GM23338 (cell line): Measurements from ENCODE around the gene PCTP. TPM values are rescaled to one million over a fixed set of nuclear protein-coding genes. Genes with fewer than 3 reads are reported as not detected.

Source experiments
- ATAC-seq: fragments of 200-7000 bp; cut with Tn5 transposase; 3 replicates; pipeline ENCODE4 v1.9.1; 2020
- DNase-seq: peaks from one replicate; pipeline ENCODE4 v3.0.0-alpha.2; 2015; ENCODE audit warnings: low spot score
- H2AFZ ChIP-seq: fragments of 200-600 bp; sonication (generic); 2 replicates; pipeline ENCODE4 v1.8.0; 2016; ENCODE audit warnings: antibody characterized with exemption, mild to moderate bottlenecking, moderate library complexity
- H3F3A ChIP-seq: fragments of 200-600 bp; sonication (generic); replicated peaks from 2 replicates; pipeline ENCODE4 v1.8.0; 2017; ENCODE audit warnings: antibody characterized with exemption, mixed run types, low read depth
- H3K27ac ChIP-seq: fragments of 200-600 bp; sonication (generic); 2 replicates; pipeline ENCODE4 v1.6.1; 2016; ENCODE audit warnings: low read depth
- H3K27me3 ChIP-seq: fragments of 200-600 bp; sonication (generic); 2 replicates; pipeline ENCODE4 v1.8.0; 2016; ENCODE audit warnings: mild to moderate bottlenecking, mixed run types, moderate library complexity; ENCODE audit not compliant: insufficient read depth
- H3K36me3 ChIP-seq: fragments of 200-600 bp; sonication (generic); 2 replicates; pipeline ENCODE4 v1.8.0; 2016; ENCODE audit warnings: mild to moderate bottlenecking; ENCODE audit not compliant: insufficient read depth
- H3K4me1 ChIP-seq: fragments of 200-600 bp; sonication (generic); 2 replicates; pipeline ENCODE4 v1.8.0; 2016; ENCODE audit warnings: mild to moderate bottlenecking, moderate library complexity; ENCODE audit not compliant: insufficient read depth
- H3K4me2 ChIP-seq: fragments of 200-600 bp; sonication (generic); 2 replicates; pipeline ENCODE4 v1.7.1; 2017; ENCODE audit warnings: mixed run types
- H3K4me3 ChIP-seq: fragments of 200-600 bp; sonication (generic); 2 replicates; pipeline ENCODE4 v1.6.1; 2016; ENCODE audit warnings: mixed run types
- H3K79me2 ChIP-seq: fragments of 200-600 bp; sonication (generic); replicated peaks from 2 replicates; pipeline ENCODE4 v1.8.0; 2017; ENCODE audit warnings: mild to moderate bottlenecking; ENCODE audit not compliant: insufficient read depth
- H3K9me2 ChIP-seq: fragments of 200-600 bp; sonication (generic); 2 replicates; pipeline ENCODE4 v1.8.0; 2017; ENCODE audit not compliant: insufficient read depth
- H4K20me1 ChIP-seq: fragments of 200-600 bp; sonication (generic); replicated peaks from 2 replicates; pipeline ENCODE4 v1.8.0; 2017; ENCODE audit warnings: mild to moderate bottlenecking; ENCODE audit not compliant: insufficient read depth
- H3K27ac Mint-ChIP-seq: 2 replicates; pipeline ENCODE4 v1.8.0; 2020; ENCODE audit warnings: inconsistent platforms, mild to moderate bottlenecking, moderate library complexity, mixed read lengths
- H3K27me3 Mint-ChIP-seq: 3 replicates; pipeline ENCODE4 v1.8.0; 2022; ENCODE audit warnings: low read depth, mild to moderate bottlenecking, moderate library complexity, mixed read lengths, inconsistent platforms; ENCODE audit not compliant: insufficient read depth, poor library complexity
- H3K36me3 Mint-ChIP-seq: 3 replicates; pipeline ENCODE4 v1.8.0; 2021; ENCODE audit warnings: low read depth, mild to moderate bottlenecking, inconsistent platforms, moderate library complexity, mixed read lengths
- H3K4me1 Mint-ChIP-seq: 3 replicates; pipeline ENCODE4 v1.8.0; 2020; ENCODE audit warnings: mild to moderate bottlenecking, inconsistent platforms, mixed read lengths
- H3K4me3 Mint-ChIP-seq: 3 replicates; pipeline ENCODE4 v1.8.0; 2021; ENCODE audit warnings: moderate library complexity, mild to moderate bottlenecking, inconsistent platforms, mixed read lengths
- H3K9me3 Mint-ChIP-seq: 3 replicates; pipeline ENCODE4 v1.8.0; 2020; ENCODE audit warnings: moderate library complexity, mild to moderate bottlenecking, inconsistent platforms, mixed read lengths
- CREB1 ChIP-seq: fragments of 250-450 bp; sonication (Bioruptor Pico); IDR thresholded peaks from 2 replicates; pipeline ENCODE4 v1.5.0; 2020; ENCODE audit warnings: low read depth, mild to moderate bottlenecking, moderate library complexity
- ETS1 ChIP-seq: IDR thresholded peaks from 2 replicates; pipeline ENCODE4 v1.6.1; 2016; ENCODE audit warnings: antibody characterized with exemption
- EZH2 ChIP-seq: fragments of 200-600 bp; sonication (generic); IDR thresholded peaks from one replicate; pipeline ENCODE4 v1.8.0; 2017; ENCODE audit warnings: antibody characterized with exemption, mild to moderate bottlenecking, low read depth; ENCODE audit not compliant: unreplicated experiment
- EZH2phosphoT487 ChIP-seq: fragments of 200-600 bp; sonication (generic); IDR thresholded peaks from one replicate; pipeline ENCODE4 v1.8.1; 2018; ENCODE audit warnings: antibody characterized with exemption; ENCODE audit not compliant: unreplicated experiment
- JUNB ChIP-seq: IDR thresholded peaks from one replicate; pipeline ENCODE4 v1.6.1; 2016; ENCODE audit warnings: antibody characterized with exemption; ENCODE audit not compliant: unreplicated experiment
- NANOG ChIP-seq: IDR thresholded peaks from 2 replicates; pipeline ENCODE4 v1.6.1; 2016; ENCODE audit warnings: antibody characterized with exemption, borderline replicate concordance
- POLR2AphosphoS5 ChIP-seq: IDR thresholded peaks from 2 replicates; pipeline ENCODE4 v1.6.1; 2016; ENCODE audit warnings: antibody characterized with exemption, low read depth
- REST ChIP-seq: IDR thresholded peaks from one replicate; pipeline ENCODE4 v1.6.1; 2018; ENCODE audit warnings: antibody characterized with exemption; ENCODE audit not compliant: unreplicated experiment
- STAT1 ChIP-seq: IDR thresholded peaks from one replicate; pipeline ENCODE4 v1.6.1; 2016; ENCODE audit warnings: antibody characterized with exemption; ENCODE audit not compliant: unreplicated experiment
- ZNF114 ChIP-seq: fragments of 250-450 bp; sonication (Bioruptor Pico); IDR thresholded peaks from 2 replicates; pipeline ENCODE4 v1.5.0; 2020; ENCODE audit warnings: mild to moderate bottlenecking, moderate library complexity
- ZNF331 ChIP-seq: fragments of 250-450 bp; sonication (Bioruptor Pico); IDR thresholded peaks from 2 replicates; pipeline ENCODE4 v1.5.0; 2020; ENCODE audit warnings: low read depth, mild to moderate bottlenecking, moderate library complexity
- ZNF462 ChIP-seq: fragments of 250-450 bp; sonication (Bioruptor Pico); IDR thresholded peaks from 2 replicates; pipeline ENCODE4 v1.5.0; 2020; ENCODE audit warnings: mild to moderate bottlenecking, moderate library complexity
- polyA plus RNA-seq: library from polyadenylated mRNA; unstranded; fragments of >200 nt; fragmentation: Nextera tagmentation; extraction: Ambion mirVana; gene quantifications from 2 replicates; pipeline ENCODE4 v1.2.1, GENCODE V29; 2016
- total RNA-seq: library from RNA; depleted of rRNA; stranded (reverse); fragments of >200 nt; shearing (Covaris generic); gene quantifications from 2 replicates; pipeline ENCODE4 v1.2.3, GENCODE V29; 2014
- TF ChIP-seq, protein P1 (sequence below), 2 experiments: fragments of 200-600 bp in 1 of 2; sonication (generic) in 1 of 2; conservative IDR thresholded peaks; 2 replicates each; pipeline versions ENCODE4 v1.5.1 to v1.6.1; 2016 to 2017; ENCODE audit warnings: antibody characterized with exemption in 2 of 2, low read depth in 2 of 2, mild to moderate bottlenecking in 2 of 2, moderate library complexity in 1 of 2

Gene PCTP
- total and polyA plus RNA-seq, 2 experiments from 2014 or later: 6.4 to 12.3 TPM

DNA sequence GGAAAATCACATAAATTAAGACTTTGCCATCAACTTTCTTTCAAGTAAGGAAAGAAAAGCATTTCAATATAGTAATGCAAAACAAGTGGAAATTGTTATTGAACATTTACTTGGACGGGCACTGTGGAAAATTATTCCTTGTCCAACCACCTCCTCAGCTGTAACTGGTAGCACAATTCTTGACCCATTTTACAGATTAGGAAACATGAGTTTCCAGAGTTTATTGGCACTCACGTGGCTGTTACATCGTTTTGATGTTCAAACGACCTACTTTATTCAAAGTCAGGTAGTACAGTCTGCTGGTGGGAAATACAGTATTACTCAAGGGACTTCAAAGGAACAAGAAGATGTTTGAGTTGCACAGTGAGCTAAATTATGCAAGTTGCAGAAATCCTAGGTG lies 866 bp upstream of the PCTP start:
- Mint-ChIP-seq H3K27ac (no peak overlapping the region), H3K36me3 (no peaks in the 10 kb centered on the region), H3K9me3 (no peaks in the 10 kb centered on the region), H3K4me1 (peaks cover 11% of the 10 kb centered on the region), H3K27me3 (peaks cover 4% of the 10 kb centered on the region), H3K4me3 (peak overlapping the region; percentile 92; the same call in 2 of the 3 replicates)
- ATAC-seq: no peak
- Histone ChIP-seq H4K20me1 (0 out of 2 replicates have a peak, but pooled peaks cover 6% of the 10 kb centered on the region), H3K27me3 (no peaks in the 10 kb centered on the region), H3K36me3 (no peaks in the 10 kb centered on the region), H3K27ac (no peak overlapping the region), H3K4me1 (peaks cover 8% of the 10 kb centered on the region; the same call in 1 of the 2 replicates), H3K79me2 (peaks cover 16% of the 10 kb centered on the region), H3K9me2 (0 out of 2 replicates have a peak, but pooled peaks cover 5% of the 10 kb centered on the region), H2AFZ (peak overlapping the region; percentile 77; the same call in 1 of the 2 replicates), H3F3A (no peaks in the 10 kb centered on the region), H3K4me2 (no peak overlapping the region), H3K4me3 (no peak overlapping the region)
- DNase-seq: no peak
- TF ChIP-seq ZNF462 (CRISPR knock-in tag) (no peak), ZNF114 (CRISPR knock-in tag) (no peak), EZH2 (no peak), ZNF331 (CRISPR knock-in tag) (no peak), POLR2AphosphoS5 (no peak), REST (no peak), EZH2phosphoT487 (no peak), ETS1 (no peak), NANOG (no peak), CREB1 (CRISPR knock-in tag) (no peak), JUNB (no peak), STAT1 (no peak)
- TF ChIP-seq, protein P1, sequence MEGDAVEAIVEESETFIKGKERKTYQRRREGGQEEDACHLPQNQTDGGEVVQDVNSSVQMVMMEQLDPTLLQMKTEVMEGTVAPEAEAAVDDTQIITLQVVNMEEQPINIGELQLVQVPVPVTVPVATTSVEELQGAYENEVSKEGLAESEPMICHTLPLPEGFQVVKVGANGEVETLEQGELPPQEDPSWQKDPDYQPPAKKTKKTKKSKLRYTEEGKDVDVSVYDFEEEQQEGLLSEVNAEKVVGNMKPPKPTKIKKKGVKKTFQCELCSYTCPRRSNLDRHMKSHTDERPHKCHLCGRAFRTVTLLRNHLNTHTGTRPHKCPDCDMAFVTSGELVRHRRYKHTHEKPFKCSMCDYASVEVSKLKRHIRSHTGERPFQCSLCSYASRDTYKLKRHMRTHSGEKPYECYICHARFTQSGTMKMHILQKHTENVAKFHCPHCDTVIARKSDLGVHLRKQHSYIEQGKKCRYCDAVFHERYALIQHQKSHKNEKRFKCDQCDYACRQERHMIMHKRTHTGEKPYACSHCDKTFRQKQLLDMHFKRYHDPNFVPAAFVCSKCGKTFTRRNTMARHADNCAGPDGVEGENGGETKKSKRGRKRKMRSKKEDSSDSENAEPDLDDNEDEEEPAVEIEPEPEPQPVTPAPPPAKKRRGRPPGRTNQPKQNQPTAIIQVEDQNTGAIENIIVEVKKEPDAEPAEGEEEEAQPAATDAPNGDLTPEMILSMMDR (conservative IDR thresholded peaks at IDR 0.05; ENCODE audit: low read depth in 2 of 2): no peak
